HepG2 (cell line): ENCODE results near the gene PPP1R13B. TPM values are rescaled to one million over a fixed set of nuclear protein-coding genes. Genes with fewer than 3 reads are reported as not detected.

Experiments
- ARNT ChIP-seq: fragments of 450-650 bp; IDR thresholded peaks from 2 replicates; pipeline ENCODE4 v1.6.1; 2017
- ATF6 ChIP-seq: sonication (generic); formaldehyde crosslinking; conservative IDR thresholded peaks from 2 replicates; pipeline ENCODE4 v1.4.0; 2020; ENCODE audit warnings: missing genetic modification reagents
- FOXA3 ChIP-seq: IDR thresholded peaks from 2 replicates; pipeline ENCODE4 v1.6.1; 2016; ENCODE audit warnings: missing genetic modification reagents, missing compliant biosample characterization
- FOXJ3 ChIP-seq: sonication (generic); formaldehyde crosslinking; IDR thresholded peaks from 2 replicates; pipeline ENCODE4 v1.4.0; 2020; ENCODE audit warnings: missing genetic modification reagents, mild to moderate bottlenecking, borderline replicate concordance
- GTF2F1 ChIP-seq: fragments of 150-350 bp; IDR thresholded peaks from 2 replicates; pipeline ENCODE4 v1.6.1; 2014; ENCODE audit warnings: low read length
- HDAC6 ChIP-seq: fragments of 200-600 bp; sonication (generic); IDR thresholded peaks from 2 replicates; pipeline ENCODE4 v1.7.0; 2017; ENCODE audit warnings: mild to moderate bottlenecking, antibody characterized with exemption, low read length, low read depth
- HNRNPLL ChIP-seq: fragments of 200-400 bp; formaldehyde crosslinking; IDR thresholded peaks from 2 replicates; pipeline ENCODE4 v1.6.1; 2017; ENCODE audit warnings: mild to moderate bottlenecking, low read depth, low read length; ENCODE audit not compliant: poor library complexity, severe bottlenecking
- HOXA7 ChIP-seq: sonication (generic); formaldehyde crosslinking; IDR thresholded peaks from 2 replicates; pipeline ENCODE4 v1.8.1; 2022; ENCODE audit warnings: mild to moderate bottlenecking, missing genetic modification reagents, moderate library complexity
- NFE2L2 ChIP-seq: fragments of 150-350 bp; IDR thresholded peaks from 2 replicates; pipeline ENCODE4 v1.6.1; 2014; ENCODE audit warnings: low read length
- NFIB ChIP-seq: sonication (generic); formaldehyde crosslinking; IDR thresholded peaks from 2 replicates; pipeline ENCODE4 v1.9.0; 2021; ENCODE audit warnings: missing genetic modification reagents, mild to moderate bottlenecking, borderline replicate concordance
- SALL2 ChIP-seq: sonication (generic); formaldehyde crosslinking; IDR thresholded peaks from 2 replicates; pipeline ENCODE4 v1.8.1; 2023; ENCODE audit warnings: mild to moderate bottlenecking, missing genetic modification reagents, inconsistent platforms
- SMYD3 ChIP-seq: sonication (generic); formaldehyde crosslinking; IDR thresholded peaks from 2 replicates; pipeline ENCODE4 v1.8.1; 2023; ENCODE audit warnings: mild to moderate bottlenecking, missing genetic modification reagents
- SNRNP70 ChIP-seq: fragments of 200-400 bp; formaldehyde crosslinking; IDR thresholded peaks from 2 replicates; pipeline ENCODE4 v1.6.1; 2017; ENCODE audit warnings: mild to moderate bottlenecking, low read depth, low read length, moderate library complexity
- TEAD3 ChIP-seq: optimal IDR thresholded peaks from 2 replicates; pipeline ENCODE3; 2016; ENCODE audit warnings: borderline replicate concordance
- TOPORS ChIP-seq: sonication (generic); formaldehyde crosslinking; IDR thresholded peaks from 2 replicates; pipeline ENCODE4 v1.8.0; 2023; ENCODE audit warnings: mild to moderate bottlenecking, missing genetic modification reagents
- ZMYM2 ChIP-seq: sonication (generic); formaldehyde crosslinking; IDR thresholded peaks from 2 replicates; pipeline ENCODE4 v1.8.0; 2022; ENCODE audit warnings: mild to moderate bottlenecking, missing genetic modification reagents
- ZNF350 ChIP-seq: sonication (generic); formaldehyde crosslinking; IDR thresholded peaks from 2 replicates; pipeline ENCODE4 v1.4.0; 2020; ENCODE audit warnings: mild to moderate bottlenecking, low read depth, missing genetic modification reagents, borderline replicate concordance
- ZNF407 ChIP-seq: sonication (generic); formaldehyde crosslinking; IDR thresholded peaks from one replicate; pipeline ENCODE4 v1.5.1; 2020; ENCODE audit warnings: mild to moderate bottlenecking, missing genetic modification reagents; ENCODE audit errors: not compliant biosample characterization
- ZNF776 ChIP-seq: sonication (generic); formaldehyde crosslinking; IDR thresholded peaks from 2 replicates; pipeline ENCODE4 v1.4.0; 2020; ENCODE audit warnings: mild to moderate bottlenecking, missing genetic modification reagents
- ZSCAN29 ChIP-seq: sonication (generic); formaldehyde crosslinking; conservative IDR thresholded peaks from 2 replicates; pipeline ENCODE4 v1.4.0; 2020; ENCODE audit warnings: mild to moderate bottlenecking, missing genetic modification reagents
- ZSCAN30 ChIP-seq: sonication (generic); formaldehyde crosslinking; IDR thresholded peaks from 2 replicates; pipeline ENCODE4 v1.5.0; 2020; ENCODE audit warnings: mild to moderate bottlenecking, missing genetic modification reagents
- polyA plus RNA-seq, 8 experiments: library from polyadenylated mRNA; depleted of rRNA in 3 of 8; stranded (reverse) in 7 of 8; unstranded in 1 of 8; fragments of >200 nt; fragmentation: Illumina TruSeq in 4 of 8; extraction: Trizol in 4 of 8; gene quantifications; 2 replicates each; pipeline versions ENCODE4 v1.2.1 to v1.2.3, GENCODE V29; 2011 to 2016; ENCODE audit warnings: low read depth in 4 of 8, missing spikeins in 1 of 8, mixed read lengths in 1 of 8; ENCODE audit not compliant: insufficient read depth in 1 of 8
- total RNA-seq, 5 experiments: library from RNA; depleted of rRNA; stranded (reverse); fragments of >200 nt; fragmentation: Illumina TruSeq; extraction: Trizol; gene quantifications; 2 replicates each; pipeline ENCODE4 v1.2.3, GENCODE V29; 2016; ENCODE audit warnings: low read depth in 1 of 5

PPP1R13B gene
- total and polyA plus RNA-seq, 2 of the 13 experiments (the other 11 are each of a cell fraction or from before 2014, with no cell fraction given), result 4.6 to 9.4 TPM

- TF ChIP-seq ZNF407 (no peak), ZMYM2 (0 out of 2 replicates have a peak, but pooled peaks have one; percentile 46), SNRNP70 (no peak), NFIB (CRISPR knock-in tag) (no peak), NFE2L2 (no peak), TOPORS (CRISPR knock-in tag) (no peak; the same call in 1 of the 2 replicates), TEAD3 (CRISPR knock-in tag) (peak; percentile 23), GTF2F1 (no peak), ATF6 (CRISPR knock-in tag) (no peak), ZSCAN29 (0 out of 2 replicates have a peak, but pooled peaks have one; percentile 43), SALL2 (CRISPR knock-in tag) (no peak), HDAC6 (no peak), HNRNPLL (no peak), SMYD3 (CRISPR knock-in tag) (no peak), ARNT (no peak), ZSCAN30 (no peak), ZNF776 (CRISPR knock-in tag) (no peak; the same call in 1 of the 2 replicates), FOXJ3 (CRISPR knock-in tag) (no peak), HOXA7 (CRISPR knock-in tag) (no peak), ZNF350 (0 out of 2 replicates have a peak, but pooled peaks have one; percentile 39), FOXA3 (peak; percentile 25; the same call in 1 of the 2 replicates)
Measured at GRCh38 chr14:103889313-103890051, 42.1 kb upstream of the PPP1R13B start (continued).
